ENCODE measurements around the gene DGKZ.

Gene DGKZ

GRCh38 chr11:46392421-46393230 is 45.4 kb downstream of the DGKZ start:
- peak; percentile 55 to 58 for DNase-seq (ENCODE audit: low read depth in 2 of 2)

GRCh38 chr11:46393231-46393616 is 46.0 kb downstream of the DGKZ start:
- no peak for DNase-seq (ENCODE audit: low read depth in 2 of 2)

- no peak for DNase-seq (ENCODE audit: low read depth in 2 of 2)
Measured at GRCh38 chr11:46393759-46394158, 46.5 kb downstream of the DGKZ start.

GRCh38 chr11:46397526-46397925 is 50.3 kb downstream of the DGKZ start:
- no peak for DNase-seq (ENCODE audit: low read depth in 2 of 2)

- no peak for DNase-seq (ENCODE audit: low read depth in 2 of 2)
Measured at GRCh38 chr11:46402957-46403902, 56.0 kb downstream of the DGKZ start.

- no peak for DNase-seq (ENCODE audit: low read depth in 2 of 2)
Measured at GRCh38 chr11:46404476-46405017, 57.3 kb downstream of the DGKZ start.

GRCh38 chr11:46407635-46408034 is 60.4 kb downstream of the DGKZ start:
- no peak for DNase-seq (ENCODE audit: low read depth in 2 of 2)

- no peak for DNase-seq (ENCODE audit: low read depth in 2 of 2)
Measured at GRCh38 chr11:46408407-46408986, 61.2 kb downstream of the DGKZ start.

- DNase-seq (ENCODE audit: low read depth in 2 of 2): no peak
Measured at GRCh38 chr11:46410021-46410420, 62.8 kb downstream of the DGKZ start.

GRCh38 chr11:46413760-46414465 is 66.7 kb downstream of the DGKZ start:
- DNase-seq (ENCODE audit: low read depth in 2 of 2): no peak

GRCh38 chr11:46414466-46414796 is 67.2 kb downstream of the DGKZ start:
- no peak for DNase-seq (ENCODE audit: low read depth in 2 of 2)

GRCh38 chr11:46414879-46415278 is 67.6 kb downstream of the DGKZ start:
- DNase-seq (ENCODE audit: low read depth in 2 of 2): no peak

- no peak for DNase-seq (ENCODE audit: low read depth in 2 of 2)
Measured at GRCh38 chr11:46417711-46418110, 70.4 kb downstream of the DGKZ start.

- DNase-seq (ENCODE audit: low read depth in 2 of 2): no peak
Measured at GRCh38 chr11:46418751-46419150, 71.5 kb downstream of the DGKZ start.

- no peak for DNase-seq (ENCODE audit: low read depth in 2 of 2)
Measured at GRCh38 chr11:46420513-46420912, 73.2 kb downstream of the DGKZ start.

- DNase-seq (ENCODE audit: low read depth in 2 of 2): no peak
Measured at GRCh38 chr11:46421257-46421880, 74.1 kb downstream of the DGKZ start.

- DNase-seq (ENCODE audit: low read depth in 2 of 2): no peak
Measured at GRCh38 chr11:46422588-46422987, 75.3 kb downstream of the DGKZ start.

GRCh38 chr11:46426233-46426991 is 79.1 kb downstream of the DGKZ start:
- no peak for DNase-seq (ENCODE audit: low read depth in 2 of 2)

GRCh38 chr11:46427364-46427763 is 80.1 kb downstream of the DGKZ start:
- no peak for DNase-seq (ENCODE audit: low read depth in 2 of 2)

- DNase-seq (ENCODE audit: low read depth in 2 of 2): no peak
Measured at GRCh38 chr11:46429717-46430116, 82.5 kb downstream of the DGKZ start.
